Central memory CD4-positive, alpha-beta T cell (primary cell): ENCODE measurements around the gene ULK4.

Source experiments
- DNase-seq: peaks from one replicate; pipeline ENCODE4 v3.0.0; 2022

Gene ULK4

GRCh38 chr3:41205591-41205990 is 756.3 kb downstream of the ULK4 start:
- DNase-seq = no peak

GRCh38 chr3:41204369-41204768 is 757.5 kb downstream of the ULK4 start:
- no peak for DNase-seq

GRCh38 chr3:41202834-41203345 is 759.0 kb downstream of the ULK4 start:
- DNase-seq = no peak

GRCh38 chr3:41202075-41202833 is 759.6 kb downstream of the ULK4 start:
- DNase-seq = no peak

DNA sequence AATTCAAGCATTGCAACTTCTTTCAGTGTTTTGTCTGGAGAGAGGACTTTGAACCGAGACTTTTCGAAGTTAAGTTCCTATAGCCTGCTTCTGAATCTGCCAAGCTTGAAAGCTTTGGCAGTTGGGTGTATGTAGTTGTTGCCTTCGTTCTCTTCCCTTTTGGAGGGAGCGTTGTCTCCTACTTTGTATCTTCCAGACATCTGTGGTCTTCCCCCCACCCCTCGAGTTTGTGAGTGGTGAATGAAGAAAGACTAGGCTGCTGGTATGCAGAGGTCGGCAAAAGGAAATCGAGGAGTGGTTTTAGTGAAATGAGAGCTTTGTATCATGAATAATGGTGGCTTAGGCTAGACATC is 761.3 kb downstream of the ULK4 start:
- peak; percentile 38 for DNase-seq

- DNase-seq = peak; percentile 26
These were observed 761.8 kb downstream of the ULK4 start for GRCh38 chr3:41199866-41200668.

DNA sequence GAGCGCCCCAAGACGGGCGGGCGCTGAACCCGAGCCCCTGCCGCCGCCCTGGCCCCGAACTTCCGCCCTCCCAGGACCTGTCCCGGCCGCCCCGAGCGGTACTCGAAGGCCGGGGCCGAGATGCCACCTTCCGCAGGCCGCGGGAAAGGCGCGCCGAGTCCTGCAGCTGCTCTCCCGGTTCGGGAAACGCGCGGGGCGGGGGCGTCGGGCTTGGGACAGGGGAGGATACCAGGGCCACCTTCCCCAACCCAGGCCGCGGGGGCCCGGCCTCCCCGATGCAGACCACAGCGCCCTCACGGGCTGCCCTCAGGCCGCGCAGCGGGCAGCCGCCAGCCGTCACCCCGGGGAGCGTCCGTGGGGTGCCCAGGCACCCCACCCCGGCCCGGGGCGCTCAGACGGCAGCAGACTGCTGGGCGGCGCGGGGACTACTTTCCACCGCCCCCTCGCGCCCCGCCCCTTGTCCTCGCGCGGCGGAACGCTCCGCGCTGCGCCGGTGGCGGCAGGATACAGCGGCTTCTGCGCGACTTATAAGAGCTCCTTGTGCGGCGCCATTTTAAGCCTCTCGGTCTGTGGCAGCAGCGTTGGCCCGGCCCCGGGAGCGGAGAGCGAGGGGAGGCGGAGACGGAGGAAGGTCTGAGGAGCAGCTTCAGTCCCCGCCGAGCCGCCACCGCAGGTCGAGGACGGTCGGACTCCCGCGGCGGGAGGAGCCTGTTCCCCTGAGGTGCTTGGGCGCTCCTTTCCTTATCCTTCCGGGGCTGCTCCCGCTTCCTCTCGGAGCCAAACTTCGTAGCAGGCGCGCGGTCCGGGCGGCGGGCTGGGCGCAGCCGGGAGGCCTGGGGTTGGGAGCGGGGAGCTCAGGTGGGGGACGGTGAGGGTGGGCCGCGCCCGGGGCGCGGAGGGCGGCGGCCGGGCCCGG is 762.7 kb downstream of the ULK4 start, which contains the start of gene CTNNB1:
Gene CTNNB1, plus strand, starts transcription at position 556 of the 916 bp plus-strand sequence. CDS start 24,564 bp downstream, outside the sequence.
- DNase-seq = peak; percentile 90

- DNase-seq = peak; percentile 16
These were observed 763.4 kb downstream of the ULK4 start for GRCh38 chr3:41198526-41198925.

DNA sequence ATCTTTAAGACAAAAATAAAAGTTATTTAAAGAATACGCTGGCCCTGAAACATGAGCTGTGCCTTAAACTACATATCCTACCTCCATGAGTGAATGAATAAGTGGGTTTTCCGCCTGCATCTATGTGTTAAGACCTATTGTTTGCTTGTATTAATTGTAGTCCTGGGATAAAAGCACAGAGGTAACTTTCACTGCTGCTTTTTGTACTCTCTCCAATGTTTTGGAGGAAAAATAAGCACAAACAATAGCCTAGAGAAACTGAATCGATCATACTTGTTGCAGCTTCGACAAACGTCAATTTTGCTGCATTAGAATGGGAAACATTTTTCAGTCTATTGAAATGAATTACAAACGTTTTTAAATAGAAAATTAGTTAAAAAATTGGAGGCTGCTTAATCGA is 763.9 kb downstream of the ULK4 start:
- no peak for DNase-seq
